WI38 (cell line): ENCODE measurements around the gene MCTP1.
"Not testable (repeated sequence)": the region's sequence is repeated elsewhere in the genome, so short reads cannot be mapped to it uniquely, and the experiment has no call there.

Experiments used
- H3K4me3 ChIP-seq: 2 replicates; pipeline ENCODE4 v1.5.1; 2011; ENCODE audit warnings: low read depth, mild to moderate bottlenecking, control low read depth, low read length
- TF ChIP-seq, protein P1 (sequence below): IDR thresholded peaks from 2 replicates; pipeline ENCODE4 v1.5.1; 2012; ENCODE audit warnings: low read depth, mild to moderate bottlenecking, control low read depth, low read length

The MCTP1 gene

GRCh38 chr5:94841598-94842322 lies 443.1 kb downstream of the MCTP1 start:
- TF ChIP-seq, protein P1, sequence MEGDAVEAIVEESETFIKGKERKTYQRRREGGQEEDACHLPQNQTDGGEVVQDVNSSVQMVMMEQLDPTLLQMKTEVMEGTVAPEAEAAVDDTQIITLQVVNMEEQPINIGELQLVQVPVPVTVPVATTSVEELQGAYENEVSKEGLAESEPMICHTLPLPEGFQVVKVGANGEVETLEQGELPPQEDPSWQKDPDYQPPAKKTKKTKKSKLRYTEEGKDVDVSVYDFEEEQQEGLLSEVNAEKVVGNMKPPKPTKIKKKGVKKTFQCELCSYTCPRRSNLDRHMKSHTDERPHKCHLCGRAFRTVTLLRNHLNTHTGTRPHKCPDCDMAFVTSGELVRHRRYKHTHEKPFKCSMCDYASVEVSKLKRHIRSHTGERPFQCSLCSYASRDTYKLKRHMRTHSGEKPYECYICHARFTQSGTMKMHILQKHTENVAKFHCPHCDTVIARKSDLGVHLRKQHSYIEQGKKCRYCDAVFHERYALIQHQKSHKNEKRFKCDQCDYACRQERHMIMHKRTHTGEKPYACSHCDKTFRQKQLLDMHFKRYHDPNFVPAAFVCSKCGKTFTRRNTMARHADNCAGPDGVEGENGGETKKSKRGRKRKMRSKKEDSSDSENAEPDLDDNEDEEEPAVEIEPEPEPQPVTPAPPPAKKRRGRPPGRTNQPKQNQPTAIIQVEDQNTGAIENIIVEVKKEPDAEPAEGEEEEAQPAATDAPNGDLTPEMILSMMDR: no peak

DNA sequence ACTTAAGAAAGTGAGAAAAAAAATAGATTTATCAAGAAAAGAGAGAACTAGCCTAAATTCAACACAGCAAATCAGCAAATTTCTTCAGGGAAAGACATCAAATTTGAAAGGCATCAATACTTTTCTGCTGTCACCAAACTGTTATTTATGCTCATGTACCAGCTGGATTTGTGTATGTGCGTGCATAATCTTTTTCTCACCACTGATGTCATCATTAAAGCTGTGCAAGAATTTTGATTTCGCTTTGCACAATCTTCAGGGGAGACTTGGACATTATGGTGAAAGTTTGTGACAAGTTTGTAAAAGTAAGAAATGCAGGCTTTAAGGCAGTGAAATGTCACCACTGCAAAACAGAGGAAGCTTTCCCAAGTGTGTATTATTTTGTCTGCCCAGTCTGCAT lies 451.0 kb downstream of the MCTP1 start:
- no peak overlapping the region for H3K4me3 ChIP-seq
- TF ChIP-seq, protein P1: no peak

More at GRCh38 chr5:94841598-94842322, 443.1 kb downstream of the MCTP1 start:
- no peak overlapping the region for H3K4me3 ChIP-seq

GRCh38 chr5:94832685-94833084 lies 452.2 kb downstream of the MCTP1 start:
- TF ChIP-seq, protein P1: no peak
- no peak overlapping the region for H3K4me3 ChIP-seq

DNA sequence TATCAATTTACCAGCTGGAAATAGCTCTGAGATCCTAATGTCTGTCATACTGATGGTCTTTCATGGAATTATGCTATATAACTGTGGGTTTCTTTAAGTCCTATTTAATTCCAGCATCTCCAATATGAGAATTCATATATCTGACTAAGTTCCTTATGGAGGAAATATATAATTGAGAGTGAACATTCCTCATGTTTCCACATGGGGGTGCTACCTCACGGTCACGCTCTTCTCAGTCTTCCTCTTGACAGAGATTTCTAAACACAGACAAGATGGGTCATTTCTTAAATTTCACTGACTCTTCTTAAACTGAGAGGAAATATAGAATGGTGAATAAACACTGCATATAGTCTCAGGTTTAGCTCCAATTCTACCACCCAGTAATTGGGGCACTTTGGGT lies 454.4 kb downstream of the MCTP1 start:
- TF ChIP-seq, protein P1: no peak
- H3K4me3 ChIP-seq: no peak overlapping the region

GRCh38 chr5:94828222-94828621 lies 456.7 kb downstream of the MCTP1 start:
- not testable (repeated sequence) for H3K4me3 ChIP-seq

DNA sequence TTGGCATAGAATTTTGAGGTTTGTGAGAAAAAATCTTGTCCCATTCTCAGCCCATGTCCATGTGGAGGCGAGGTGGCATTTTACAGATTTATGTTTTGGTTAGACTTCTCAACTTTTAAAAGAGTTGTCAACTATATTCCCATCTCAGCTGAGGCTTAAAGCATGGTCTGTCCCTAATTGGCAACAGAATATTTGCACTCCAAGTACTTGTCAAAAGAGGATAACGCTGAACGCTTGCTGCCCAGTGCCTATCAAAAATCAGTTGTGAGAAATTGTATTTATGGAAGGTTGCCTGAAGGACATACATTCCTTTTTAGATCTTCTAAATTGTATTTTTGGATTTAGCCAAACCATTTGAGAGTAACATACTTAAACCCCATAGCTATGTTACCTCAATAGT lies 464.4 kb downstream of the MCTP1 start:
- no peak overlapping the region for H3K4me3 ChIP-seq
- TF ChIP-seq, protein P1: no peak

DNA sequence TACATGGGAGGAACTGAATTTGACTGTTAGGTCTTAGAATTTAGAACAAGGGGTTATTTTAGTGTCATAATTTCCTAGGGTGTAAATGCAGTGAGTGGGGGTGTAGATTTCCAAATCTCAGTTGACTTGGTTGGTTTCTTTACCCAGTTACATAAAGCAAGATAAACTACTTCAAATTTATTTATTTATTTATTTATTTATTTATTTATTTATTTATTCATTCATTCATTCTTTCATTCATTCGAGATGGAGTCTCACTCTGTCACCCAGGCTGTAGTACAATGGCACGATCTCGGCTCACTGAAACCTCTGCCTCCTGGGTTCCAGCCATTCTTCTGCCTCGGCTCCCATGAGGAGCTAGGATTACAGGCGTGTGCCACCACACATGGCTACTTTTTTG lies 466.0 kb downstream of the MCTP1 start:
- no peak overlapping the region for H3K4me3 ChIP-seq
- TF ChIP-seq, protein P1: no peak

- H3K4me3 ChIP-seq: no peak overlapping the region
- TF ChIP-seq, protein P1: no peak
Measured at GRCh38 chr5:94815313-94816039, 469.4 kb downstream of the MCTP1 start.
